AG20443 (cell line): ENCODE measurements around the gene C11orf52.
"Not testable (repeated sequence)": the region's sequence is repeated elsewhere in the genome, so short reads cannot be mapped to it uniquely, and the experiment has no call there.

Experiments used
- DNase-seq: peaks from one replicate; pipeline ENCODE4 v3.0.0; 2012; ENCODE audit warnings: low spot score, mixed read lengths

Gene C11orf52, protein sequence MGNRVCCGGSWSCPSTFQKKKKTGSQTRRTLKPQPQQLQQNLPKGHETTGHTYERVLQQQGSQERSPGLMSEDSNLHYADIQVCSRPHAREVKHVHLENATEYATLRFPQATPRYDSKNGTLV

DNA sequence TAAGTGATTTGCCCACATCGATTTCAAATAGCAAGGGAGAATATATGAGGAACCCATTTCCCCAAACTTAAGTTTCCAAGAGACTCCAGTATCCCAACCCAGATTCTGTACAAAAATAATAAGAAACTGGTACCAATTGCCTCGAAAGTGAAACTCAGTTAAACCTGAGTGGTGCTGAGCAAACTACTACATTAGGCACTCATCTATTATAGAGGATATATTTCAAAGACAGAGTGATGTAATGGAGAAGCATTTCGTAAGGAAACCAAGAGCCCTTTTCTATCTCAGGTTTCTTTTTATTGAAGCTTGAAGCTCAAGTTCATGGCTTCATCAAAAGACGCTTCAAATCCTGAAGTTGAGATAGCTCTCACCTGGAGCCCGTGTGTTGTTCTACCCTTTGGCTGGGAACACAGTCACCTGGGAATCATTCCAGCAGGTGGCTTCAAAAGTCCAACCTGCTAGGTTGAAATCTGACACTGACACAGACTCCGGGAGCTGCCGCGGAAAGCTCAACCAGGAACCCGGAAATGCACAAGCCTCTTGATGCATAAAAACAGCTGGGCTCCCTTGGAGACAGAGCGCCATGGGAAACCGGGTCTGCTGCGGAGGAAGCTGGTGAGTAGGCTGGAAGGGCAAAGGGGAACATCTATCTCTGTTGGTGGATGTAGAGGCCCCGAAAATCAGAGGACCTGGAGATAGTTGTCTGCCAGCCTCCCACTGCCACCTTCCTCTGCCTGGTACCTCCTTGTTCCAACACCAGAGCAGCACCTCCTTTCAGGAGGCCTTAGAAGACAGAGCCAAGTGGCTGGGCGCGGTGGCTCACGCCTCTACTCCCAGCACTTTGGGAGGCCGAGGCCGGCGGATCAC, at the start of gene C11orf52:
Gene C11orf52, plus strand, starts transcription at position 524 of the 867 bp plus-strand sequence. Its CDS starts 60 bp downstream, at position 584.
- DNase-seq = peak; percentile 50

DNA sequence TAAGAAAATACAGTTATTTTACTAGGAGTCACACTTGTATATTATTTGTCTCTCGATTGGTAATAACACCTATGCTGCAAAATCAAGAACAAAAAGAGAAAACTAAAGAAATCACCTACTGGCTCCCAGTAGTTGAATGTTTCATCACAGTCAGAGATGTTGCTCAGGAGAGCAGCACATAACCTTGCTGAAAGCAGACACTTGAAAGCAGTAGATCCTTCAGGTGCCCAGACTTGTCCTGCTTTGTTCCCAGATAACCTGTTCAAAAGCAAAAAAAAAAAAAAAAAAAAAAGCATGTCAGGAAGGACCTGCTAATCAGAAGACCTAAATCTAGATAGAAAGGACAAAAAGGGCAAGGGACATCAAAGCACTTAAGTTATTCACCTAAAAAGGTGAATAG, 48.6 kb upstream of the C11orf52 start:
- no peak for DNase-seq

DNA sequence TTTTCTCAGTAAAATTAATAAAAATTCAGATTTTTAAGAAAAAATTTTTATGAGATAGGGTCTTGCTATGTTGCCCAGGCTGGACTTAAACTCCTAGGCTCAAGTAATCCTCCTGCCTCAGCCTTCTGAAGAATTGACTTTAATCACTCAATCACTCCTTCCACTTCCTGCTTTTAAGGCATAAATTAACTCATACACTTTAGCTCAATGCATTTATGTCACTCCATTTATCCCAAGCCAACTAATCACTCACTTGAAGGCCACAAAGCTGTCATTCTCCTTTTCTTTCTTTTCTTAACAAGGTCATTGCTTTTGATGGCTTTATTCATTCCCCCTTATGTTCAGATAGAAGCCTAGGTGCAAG, 48.2 kb upstream of the C11orf52 start:
- DNase-seq = no peak

DNA sequence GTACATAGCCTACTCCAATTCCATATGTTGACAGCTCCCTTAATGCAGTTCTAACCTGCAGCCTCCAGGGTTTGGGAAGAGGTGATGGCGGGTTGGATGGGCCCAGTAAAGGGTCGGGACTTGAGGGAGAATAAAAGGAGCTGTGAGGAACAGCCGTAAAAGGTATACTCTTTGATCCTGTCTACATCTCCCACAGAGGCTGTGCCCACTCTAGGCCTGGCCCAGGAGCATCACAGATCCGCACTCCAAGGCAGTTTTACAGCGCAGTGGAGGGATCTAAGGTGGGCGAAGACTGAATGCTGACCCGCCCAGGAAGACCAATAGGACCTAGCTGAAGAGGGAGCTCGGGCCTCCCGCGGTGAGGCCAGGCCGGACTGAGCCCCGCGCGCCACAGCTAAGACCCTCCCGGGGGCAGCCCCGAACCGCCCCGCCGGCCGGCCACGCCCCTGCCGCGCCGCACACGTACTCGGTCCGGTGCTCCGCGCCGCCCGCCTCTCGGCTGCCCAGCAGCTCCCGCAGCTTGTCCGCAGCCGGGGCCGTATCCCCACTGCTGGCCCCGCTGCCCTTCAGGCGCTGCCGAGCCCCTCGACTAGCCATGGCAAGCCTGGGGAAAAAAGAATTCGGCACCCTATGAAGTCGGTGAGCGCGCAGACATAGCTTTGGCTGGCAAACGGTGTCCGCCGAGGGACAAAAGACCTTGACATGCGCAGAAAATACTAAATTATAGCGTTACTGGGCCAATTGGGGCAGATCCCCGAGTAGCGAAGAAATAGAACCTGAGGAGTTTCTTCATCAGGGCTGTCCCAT, 47.6 kb upstream of the C11orf52 start, which contains the start of gene ALG9:
Gene ALG9, minus strand, starts transcription at position 696 of the 807 bp plus-strand sequence. Its CDS starts 99 bp downstream, at position 597.
- peak; percentile 91 for DNase-seq

DNA sequence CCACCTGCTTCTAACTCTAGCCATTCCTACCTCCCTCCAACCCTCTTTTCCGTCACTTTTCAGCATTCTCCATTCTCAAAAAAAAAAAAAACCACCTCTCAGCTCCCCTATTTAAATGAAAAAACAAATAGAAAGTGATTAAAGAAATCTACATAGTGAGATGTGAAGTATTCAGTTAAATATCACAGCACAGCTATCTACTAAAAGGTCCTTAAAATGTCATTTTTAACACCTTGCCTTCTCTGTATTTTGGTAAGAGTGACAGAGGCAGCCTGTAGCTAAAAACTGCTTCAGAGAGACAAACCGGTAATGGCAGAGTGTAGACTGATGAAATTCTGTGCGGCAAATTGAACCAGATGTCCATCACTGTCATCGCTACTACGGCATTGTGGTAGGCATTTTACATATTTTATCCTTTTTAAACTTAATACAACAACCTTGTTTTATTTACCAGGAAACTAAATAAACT, 47.0 kb upstream of the C11orf52 start:
- DNase-seq = peak; percentile 15

DNA sequence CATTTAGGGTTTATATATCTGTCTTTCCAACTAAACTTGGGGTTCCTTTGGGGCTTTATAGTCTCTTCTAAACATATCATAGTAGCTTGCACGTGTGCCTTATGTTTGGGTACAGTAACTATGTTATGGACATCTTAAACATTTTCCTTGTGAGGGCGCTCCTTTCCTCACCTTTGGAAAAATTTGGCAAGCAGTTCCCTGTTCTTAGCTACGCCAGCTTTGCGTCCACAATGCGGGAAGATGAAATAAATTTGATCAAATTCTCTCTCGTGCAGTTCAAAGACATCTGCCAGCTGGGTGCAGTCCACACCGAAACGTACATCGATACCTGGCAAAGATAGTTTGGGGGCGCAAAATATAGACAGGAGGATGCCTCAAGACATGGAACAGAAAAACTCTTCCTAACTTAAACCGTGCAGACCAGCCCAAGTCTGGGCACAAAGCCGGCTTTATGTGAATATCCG, 40.3 kb upstream of the C11orf52 start:
- no peak for DNase-seq

DNA sequence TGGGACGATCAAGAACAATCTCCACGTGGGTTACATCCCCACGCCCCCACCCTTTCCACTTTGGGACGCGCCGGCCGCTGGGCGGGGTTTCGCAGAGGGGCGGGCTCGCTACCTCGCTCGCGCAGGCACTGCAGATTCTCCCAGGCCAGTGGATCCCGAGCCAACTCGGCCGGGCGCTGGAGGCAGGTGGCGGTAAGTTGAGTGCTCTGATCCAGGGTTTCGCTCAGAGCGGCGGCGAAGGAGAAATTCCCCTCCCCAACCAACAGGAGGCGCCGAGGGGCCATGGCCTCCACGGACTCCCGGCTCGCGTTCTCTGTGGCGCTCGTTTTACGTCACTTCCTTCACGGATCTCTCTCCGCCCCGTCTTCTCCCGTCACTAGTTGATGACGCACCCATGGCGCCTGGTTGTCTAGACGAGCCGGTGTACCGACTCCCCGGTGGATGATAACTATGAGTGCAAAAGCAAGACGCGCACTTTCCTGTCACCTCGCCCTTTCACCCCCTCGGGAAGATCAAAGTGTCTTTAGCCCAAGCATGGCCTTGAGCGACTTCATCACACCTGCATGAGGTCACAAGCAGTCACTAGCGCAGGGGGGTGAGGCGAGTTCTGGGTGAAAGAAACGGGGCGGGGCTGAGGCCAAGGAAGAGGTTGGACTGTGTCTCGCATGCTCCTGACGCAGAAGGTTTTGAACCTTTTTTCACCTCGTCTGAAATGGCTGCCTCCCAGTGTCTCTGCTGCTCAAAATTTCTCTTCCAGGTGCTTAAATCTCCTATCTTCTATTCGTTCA, 39.7 kb upstream of the C11orf52 start, which contains the start of the genes CFAP68 and FDXACB1:
Gene CFAP68, plus strand, starts transcription at position 693 of the 788 bp plus-strand sequence. Its CDS starts 20 bp downstream, at position 713.
Gene FDXACB1, minus strand, starts transcription at position 317 of the 788 bp plus-strand sequence. Its CDS starts 33 bp downstream, at position 284.
- peak; percentile 97 for DNase-seq

DNA sequence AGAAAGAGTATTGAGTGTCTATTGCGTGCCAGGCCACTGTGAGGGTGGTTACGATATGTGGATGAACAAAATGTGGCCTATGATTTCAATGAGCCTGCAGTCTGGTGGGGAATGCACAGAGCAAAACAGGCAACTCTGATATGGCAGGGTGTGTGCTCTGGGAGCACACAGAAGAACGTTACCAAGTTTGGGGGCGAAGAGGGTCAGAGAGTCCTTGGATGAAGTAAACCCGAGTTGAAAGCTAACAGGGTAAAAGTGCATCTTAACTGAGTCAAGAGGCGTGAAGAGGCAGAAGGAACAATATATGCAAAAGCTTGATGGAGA, 39.1 kb upstream of the C11orf52 start:
- no peak for DNase-seq

DNA sequence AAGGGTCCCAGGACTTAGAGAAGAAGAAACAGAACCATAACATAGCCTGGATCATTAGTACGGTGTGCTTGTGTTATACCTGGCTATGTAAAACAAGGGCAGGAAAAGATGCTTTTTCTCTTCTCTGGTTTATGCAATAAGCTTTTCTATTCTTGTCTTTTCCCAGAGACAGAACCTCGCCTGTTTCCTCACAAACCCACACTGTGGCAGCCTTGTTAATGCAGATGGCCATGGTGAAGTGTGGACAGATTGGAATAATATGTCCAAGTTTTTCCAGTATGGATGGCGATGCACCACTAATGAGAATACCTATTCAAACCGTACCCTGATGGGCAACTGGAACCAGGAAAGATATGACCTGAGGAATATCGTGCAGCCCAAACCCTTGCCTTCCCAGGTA, 36.5 kb upstream of the C11orf52 start:
- DNase-seq = no peak

DNA sequence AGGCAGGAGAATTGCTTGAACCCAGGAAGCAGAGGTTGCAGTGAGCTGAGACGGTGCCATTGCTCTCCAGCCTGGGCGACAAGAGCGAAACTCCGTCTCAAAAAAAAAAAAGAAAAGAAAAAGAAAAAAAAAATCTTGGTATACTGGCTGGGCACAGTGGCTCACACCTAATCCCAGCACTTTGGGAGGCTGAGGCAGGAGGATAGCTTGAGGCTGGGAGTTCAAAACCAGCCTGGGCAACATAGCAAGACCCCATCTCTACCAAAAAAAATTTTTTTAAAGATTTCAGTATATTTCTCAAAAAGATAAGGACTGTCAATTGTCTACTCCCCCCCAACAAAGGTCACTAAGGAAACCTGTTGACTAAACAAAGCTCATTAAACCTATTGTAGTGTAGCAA, 33.7 kb upstream of the C11orf52 start:
- DNase-seq = not testable (repeated sequence)

DNA sequence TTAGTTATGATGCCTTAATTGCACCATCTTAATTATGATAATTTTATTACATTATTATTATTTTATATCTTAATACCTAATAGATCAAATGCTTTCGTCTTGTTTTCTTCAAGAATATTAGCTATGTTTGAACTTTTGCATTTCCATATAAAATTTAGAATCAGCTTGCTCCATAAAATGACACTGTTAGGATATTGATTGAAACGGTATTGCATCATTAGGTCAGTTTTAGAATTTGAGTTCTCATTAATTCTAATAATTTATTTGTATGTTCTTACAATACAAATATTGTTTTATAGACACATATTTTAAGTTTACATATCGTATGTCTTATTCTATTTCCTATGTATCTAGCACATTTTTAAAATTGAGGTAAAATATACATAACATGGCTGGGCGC, 32.7 kb upstream of the C11orf52 start:
- no peak for DNase-seq

DNA sequence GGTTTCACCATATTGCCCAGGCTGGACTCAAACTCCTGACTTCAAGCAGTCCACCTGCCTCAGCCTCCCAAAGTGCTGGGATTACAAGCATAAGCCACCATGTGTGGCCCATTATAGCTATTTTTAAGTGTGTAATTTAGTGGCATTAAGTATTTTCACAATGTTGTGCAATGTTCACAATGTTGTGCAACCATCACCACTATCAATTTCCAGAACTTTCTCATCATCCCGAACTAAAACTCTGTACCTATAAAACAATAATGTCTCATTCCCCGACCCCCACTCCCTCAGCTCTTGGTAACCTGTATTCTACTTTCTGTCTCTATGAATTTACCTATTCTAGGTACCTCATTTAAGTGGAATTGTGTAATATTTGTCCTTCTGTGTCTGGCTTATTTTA, 31.9 kb upstream of the C11orf52 start:
- no peak for DNase-seq

DNA sequence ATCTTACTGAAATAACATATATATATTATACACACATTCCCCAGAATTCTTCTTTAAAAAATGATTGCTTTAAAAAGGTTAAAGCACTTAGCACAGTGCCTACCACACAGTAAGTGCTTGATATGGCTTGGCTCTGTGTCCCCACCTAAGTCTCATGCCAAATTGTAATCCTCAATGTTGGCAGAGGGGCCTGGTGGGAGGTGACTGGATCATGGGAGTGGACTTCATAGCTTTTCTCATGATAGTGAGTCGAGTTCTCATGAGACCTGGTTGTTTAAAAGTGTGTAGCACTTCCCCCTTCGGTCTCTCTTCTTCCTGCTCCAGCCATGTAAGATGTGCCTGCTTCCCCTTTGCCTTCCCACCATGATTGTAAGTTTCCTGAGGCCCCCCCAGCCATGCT, 13.3 kb upstream of the C11orf52 start:
- DNase-seq = no peak

DNA sequence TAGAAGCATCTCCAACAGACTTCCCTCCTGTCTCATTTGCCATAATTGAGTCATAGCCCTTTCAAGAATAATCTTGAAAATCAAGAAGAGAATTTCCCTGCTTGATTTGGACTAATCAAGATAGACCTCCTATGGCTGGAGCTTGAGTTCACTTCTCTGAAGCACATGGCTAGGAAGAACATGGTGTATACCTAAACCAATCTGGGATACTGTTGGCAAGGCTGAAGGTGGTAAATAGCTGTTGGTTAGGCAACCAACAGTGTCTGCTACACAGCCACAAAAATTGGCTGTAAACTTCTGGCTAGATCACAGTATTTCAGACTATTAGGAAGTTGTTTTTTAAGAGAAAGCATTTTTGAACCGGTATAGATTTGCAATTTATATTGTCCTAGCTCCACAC, 12.0 kb upstream of the C11orf52 start:
- DNase-seq = peak; percentile 12

DNA sequence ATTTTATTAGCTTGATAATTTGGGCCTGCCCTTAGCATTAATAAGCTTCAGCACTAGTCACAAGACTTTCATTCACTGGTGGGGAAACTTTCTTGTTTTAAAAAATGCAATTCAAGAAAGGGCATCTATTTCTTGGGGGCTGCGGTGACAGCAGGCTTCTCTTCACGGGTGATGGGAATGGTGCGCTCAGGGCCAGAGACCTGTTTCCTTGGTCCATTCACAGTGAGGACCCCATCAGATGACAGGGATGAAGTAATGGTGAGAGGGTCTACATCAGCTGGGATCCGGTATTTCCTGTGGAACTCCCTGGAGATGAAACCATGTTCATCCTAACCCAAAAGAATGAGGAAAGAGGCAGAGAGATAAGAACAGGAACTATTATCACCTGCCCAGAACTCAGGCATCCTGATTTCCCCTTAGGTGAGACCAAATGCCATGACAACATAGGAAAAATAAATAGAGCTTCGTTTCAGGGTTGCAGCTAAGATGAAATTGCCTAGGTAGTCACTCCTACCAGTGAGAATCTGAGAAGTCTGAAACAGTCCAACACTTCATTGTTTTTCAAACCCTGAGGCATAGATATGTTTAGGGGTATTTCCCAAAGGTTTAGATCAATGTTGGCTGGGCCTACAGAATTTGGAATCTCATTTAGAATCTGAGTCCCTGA, 9.9 kb upstream of the C11orf52 start:
- no peak for DNase-seq

DNA sequence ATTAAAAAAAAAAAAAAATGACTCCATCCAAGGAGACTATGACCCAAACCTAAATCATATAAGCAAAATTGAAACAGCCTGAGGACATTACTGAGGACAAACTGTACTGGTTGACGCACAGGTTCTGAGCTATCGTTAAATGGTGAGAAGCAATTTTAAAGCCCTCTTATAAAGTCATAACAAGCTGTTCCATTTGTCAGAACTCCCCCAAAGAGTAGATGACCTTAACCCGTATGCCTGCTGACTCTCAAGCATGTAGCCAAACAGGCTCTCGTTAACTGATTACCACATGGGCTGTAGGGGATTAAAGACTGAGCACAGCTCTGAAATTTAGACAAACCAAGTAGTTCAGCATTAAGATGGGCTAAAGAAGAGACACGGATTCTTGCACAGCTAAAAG, 9.3 kb upstream of the C11orf52 start:
- DNase-seq = no peak

DNA sequence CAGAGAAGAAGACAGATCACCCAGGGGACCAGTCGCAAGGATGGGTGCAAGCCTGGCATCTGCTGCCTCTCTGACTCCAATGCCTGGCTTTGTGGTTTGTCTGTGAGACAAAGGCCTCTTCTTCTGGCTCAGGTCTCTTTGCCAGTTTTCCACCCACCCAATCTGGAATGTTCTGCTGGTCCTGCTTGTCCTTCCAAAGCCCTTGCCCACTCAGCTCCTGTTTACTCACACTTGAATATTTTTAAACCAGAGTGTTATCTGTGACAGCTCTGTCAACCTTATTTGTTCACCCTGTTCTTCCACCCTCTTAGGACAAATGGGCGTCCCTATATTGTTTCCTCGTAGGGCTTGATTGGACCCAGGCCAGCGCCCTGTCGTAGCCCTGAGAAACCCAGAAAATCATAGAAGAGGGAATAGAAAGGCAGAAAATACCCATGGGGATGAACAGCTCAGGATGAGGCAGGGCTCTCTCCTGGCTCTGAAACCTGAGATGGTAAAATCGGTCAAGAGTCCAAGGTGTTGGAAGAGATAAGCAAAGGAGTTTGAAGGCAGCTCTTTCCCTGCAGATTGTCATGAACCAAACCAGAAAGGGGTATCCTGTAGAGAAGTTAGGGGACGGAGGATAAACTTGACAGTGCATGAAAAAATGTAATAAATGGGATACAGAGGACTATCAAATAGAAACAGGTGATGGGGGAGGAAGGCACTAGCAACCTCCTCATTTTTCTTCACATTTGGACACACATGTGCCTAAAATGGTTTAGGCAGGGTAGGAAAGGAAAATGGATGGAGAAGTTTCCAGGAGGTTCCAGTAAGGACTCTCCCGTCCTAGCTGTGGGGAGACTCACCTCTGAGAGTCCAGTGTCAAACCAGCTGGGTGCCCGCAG, 7.8 kb upstream of the C11orf52 start:
- peak; percentile 28 for DNase-seq

DNA sequence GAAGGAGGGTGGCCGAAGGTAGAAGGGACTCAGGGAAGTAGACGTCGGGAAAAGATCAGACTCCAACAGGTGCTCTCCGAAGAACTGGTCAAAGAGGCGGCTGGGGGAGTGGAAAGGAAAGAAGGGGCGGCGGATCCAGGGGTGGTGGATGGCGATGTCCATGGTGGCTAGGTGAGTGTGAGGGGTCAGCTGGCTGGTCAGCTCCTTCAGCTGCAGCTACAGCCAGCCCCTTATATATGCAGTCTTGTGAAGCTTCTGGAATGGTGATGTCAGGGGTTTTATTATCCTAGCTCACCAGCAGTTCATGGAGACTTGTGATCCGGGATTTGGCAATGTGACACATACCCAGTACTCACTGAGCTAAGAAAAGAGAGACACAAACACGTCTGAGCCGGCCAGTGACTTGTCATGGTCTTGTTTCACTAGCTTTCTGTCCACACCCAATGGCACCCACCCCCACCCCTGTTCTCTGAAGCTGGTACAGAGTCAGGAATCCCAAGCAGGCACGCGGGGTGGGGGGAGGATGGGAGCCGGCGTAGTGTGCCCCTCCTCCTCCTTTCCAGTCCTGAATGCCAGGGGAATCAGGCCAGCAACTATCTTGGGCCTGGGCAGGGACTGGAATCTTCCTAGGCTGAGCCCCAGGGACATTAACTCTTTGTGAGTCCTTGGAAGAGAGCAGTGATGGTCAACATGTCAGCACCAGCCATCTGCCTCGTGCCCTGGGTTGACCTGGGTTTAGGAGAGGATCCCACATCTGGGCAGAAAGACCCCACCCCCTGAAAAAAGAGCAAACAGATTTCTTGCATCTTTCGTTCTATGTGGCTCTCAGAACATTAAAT, 6.9 kb upstream of the C11orf52 start, which contains the start of gene CRYAB:
Gene CRYAB, minus strand, starts transcription at position 208 of the 839 bp plus-strand sequence. Its CDS starts 46 bp downstream, at position 162.
- DNase-seq = peak; percentile 90

DNA sequence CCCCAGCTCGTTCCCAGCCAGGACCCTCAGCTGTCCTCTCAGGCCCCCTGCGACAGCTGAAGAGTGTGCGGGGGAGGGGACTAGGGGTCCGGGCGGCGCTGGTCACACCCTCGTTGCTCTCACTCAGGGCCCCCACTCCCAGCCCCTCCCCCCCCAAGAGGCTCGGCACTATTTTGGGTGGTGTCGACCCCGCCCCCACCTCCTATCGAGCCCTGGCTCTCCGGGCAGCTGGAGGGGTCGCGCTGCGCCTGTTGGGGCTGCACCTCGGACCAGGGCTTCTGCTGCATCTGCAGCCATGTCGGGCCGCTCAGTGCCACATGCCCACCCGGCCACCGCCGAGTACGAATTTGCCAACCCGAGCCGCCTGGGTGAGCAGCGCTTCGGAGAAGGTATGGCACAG, 6.2 kb upstream of the C11orf52 start, which contains the start of gene HSPB2:
Gene HSPB2, plus strand, starts transcription at position 200 of the 400 bp plus-strand sequence. Its CDS starts 96 bp downstream, at position 296.
- no peak for DNase-seq
